Posterior vena cava (tissue), 2 donors: ENCODE data around the gene TMEM54. TPM values are rescaled to one million over a fixed set of nuclear protein-coding genes. Genes with fewer than 3 reads are reported as not detected.

ENCODE experiments used
- DNase-seq: peaks from one replicate; pipeline ENCODE4 v3.0.0-alpha.2; 2020; ENCODE audit warnings: low spot score
- intact Hi-C, 2 donors: fragments of 100-400 bp; cut with DNase I; formaldehyde crosslinking; loops; one replicate each; pipeline versions ENCODE4 v1.14.1 to v1.14.2; 2022 to 2023
- long read RNA-seq, 2 donors: library from polyadenylated mRNA; unstranded; transcript quantifications; one replicate each; pipeline ENCODE4 v2.0.0, GENCODE V29; 2020 to 2021
- total RNA-seq, 2 donors: library from RNA; stranded (reverse); fragmentation: NEBNext Ultra II Directional; extraction: Animal tissue kit (Norgen Biotek cat#: 25700); gene quantifications; one replicate each; pipeline ENCODE4 v1.2.1, GENCODE V29; 2021
- donor health status: DM: yes; HTN: yes; CAD: no.
- donor health status: DM: yes; HTN: yes; CAD: no.

TMEM54 gene, protein sequence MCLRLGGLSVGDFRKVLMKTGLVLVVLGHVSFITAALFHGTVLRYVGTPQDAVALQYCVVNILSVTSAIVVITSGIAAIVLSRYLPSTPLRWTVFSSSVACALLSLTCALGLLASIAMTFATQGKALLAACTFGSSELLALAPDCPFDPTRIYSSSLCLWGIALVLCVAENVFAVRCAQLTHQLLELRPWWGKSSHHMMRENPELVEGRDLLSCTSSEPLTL
- 10 to 100 TPM; 33.5 to 36.0 TPM for total RNA-seq
- long read RNA-seq, donor 1, transcript TMEM54-202 (6 exons, 999 nt): major isoform, 17 of 24 reads
- long read RNA-seq, donor 1, partial matches to known transcripts: 1 of 24 reads
- long read RNA-seq, donor 1, other reads (novel, unspliced or antisense): 4 of 24 reads
- long read RNA-seq, donor 2, transcript TMEM54-202 (6 exons, 999 nt): major isoform, 8 of 10 reads
- long read RNA-seq, donor 2, partial matches to known transcripts: 1 of 10 reads
- long read RNA-seq, donor 2, other reads (novel, unspliced or antisense): 1 of 10 reads

DNA sequence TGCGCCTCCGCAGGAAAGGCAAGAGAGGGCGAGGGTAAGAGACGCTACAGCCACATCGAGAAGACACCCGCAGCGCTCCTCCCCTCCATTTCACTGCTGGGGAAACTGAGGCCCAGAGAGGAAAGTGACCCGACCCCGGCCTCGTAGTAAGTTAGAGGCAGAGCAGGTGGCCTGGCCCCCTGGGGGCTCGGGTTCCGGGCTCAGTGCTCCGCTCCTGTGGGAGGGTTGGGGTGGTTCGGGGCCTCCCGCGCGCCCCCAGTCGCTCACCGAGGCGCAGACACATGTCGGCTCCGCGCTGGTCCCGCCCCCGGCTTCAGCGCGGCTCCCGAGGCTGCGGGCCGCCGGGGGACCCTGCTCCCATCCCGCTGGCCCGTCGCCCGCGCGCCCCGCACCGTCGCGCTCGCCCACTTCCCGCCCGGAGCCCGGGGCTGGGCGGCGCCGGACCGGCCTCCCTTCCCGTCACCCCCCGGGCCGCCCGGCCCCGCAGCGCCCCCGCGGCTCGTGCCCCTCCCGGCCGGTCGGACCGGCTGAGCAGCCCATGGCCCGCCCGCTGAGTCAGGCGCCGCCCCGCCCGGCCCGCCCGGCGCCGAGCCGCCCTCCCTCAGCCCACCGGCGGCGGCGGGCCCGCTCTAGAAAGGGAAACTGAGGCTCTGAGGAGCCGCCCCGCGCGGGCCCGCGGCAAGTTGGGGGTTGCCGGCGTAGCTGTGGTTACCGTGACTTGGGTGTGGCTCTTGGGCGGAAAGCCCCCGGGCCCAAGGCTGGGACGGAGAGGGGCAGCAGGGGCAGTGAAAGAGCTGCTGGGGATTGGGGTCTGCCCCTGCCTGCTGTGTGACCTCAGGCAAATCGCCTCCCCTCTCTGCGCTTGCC is at the start of gene TMEM54:
TMEM54 (minus strand) TSS at position 434 of the 867 bp plus-strand sequence; CDS start at position 283, 151 bp downstream.
- DNase-seq: no peak
- intact Hi-C loops: no loop called here

DNA sequence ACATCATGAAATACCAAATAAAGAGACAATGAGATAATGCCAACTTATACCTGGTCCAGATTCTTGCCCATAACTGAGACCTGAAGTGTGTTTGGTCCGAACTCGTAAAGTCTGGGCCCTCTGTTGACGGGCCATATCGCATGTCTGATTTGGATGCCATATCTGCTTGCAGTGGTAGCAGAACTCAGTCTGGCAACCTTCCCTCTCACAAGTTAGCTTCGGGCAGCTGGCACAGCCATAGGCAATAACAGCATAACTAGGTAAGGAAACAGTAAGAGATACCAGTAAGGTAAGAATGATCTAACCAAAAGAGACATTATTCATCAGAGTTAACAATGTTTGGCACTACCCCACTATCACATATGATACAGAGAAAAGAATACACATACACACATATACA is 48.3 kb upstream of the TMEM54 start:
- intact Hi-C loops: no loop called here
- DNase-seq: no peak

DNA sequence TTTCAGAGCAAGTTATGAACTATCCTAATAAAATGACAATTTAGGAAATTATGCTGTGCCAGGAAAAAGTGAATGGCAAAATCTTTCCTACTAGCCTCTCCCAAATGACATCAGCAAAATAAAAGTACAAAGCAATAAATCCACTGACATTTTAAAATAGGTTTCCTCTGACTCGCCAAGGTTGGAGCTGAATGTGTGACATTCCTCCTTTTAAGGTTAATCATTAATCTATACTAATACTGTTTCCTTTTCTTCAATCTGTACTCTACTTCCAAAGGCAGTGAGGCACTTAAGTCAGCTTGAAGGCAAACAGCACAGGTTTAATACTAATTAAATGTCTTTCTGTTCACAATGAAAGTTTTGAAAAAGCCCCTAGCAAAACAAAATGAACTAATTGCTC is 47.7 kb upstream of the TMEM54 start:
- intact Hi-C loops: no loop called here

DNA sequence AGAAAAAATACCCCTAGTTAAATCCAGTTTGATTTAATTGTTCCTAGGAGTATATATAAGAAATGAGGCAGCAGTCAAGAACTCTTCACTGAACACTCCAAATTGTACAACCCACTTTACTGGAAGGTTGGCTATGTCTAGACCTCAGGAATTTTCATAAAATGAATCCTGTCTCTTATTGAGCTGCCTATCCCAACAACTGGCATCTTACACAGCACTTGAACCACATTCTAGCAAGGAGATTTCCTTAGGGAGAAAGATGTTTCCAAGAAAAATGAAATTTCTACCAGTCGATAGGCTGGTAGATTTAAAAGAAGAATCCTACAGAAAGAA is 47.2 kb upstream of the TMEM54 start:
- intact Hi-C loops: no loop called here
- DNase-seq: no peak

More for the DNA sequence above, 47.7 kb upstream of the TMEM54 start:
- no peak for DNase-seq

DNA sequence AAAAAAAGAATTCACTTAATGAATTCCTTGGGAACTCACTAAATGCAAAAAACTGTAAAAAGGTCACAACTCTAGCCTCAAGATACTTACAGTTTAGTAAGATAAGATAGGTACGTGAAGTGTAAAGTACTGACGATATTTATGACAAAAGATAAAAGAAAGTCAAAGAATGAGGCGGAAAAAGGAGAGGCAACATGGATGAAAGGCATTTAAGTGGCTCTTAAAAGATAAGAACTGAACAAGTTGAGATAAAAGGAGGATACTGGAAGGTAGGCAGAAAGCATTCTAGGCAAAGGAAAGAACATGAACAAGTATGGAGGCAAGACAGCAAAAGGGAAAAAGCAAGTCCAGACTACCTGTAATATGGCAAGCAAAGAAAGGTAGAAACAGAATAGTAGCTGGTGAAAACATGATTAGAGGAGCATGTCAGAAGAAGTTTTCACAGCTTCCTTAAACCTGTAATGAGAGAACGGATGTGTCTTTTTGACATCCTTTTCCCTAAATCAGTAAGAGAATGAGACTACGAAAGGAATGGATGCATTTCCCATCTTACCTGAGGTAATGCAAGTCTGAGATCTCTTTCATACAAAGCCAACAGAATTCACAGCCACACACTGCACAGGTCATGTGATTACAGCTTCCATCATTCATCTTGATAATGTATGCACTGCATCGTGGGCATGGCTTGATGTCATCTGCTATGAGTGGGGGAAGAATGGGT is 46.6 kb upstream of the TMEM54 start:
- no peak for DNase-seq
- intact Hi-C loops: no loop called here

DNA sequence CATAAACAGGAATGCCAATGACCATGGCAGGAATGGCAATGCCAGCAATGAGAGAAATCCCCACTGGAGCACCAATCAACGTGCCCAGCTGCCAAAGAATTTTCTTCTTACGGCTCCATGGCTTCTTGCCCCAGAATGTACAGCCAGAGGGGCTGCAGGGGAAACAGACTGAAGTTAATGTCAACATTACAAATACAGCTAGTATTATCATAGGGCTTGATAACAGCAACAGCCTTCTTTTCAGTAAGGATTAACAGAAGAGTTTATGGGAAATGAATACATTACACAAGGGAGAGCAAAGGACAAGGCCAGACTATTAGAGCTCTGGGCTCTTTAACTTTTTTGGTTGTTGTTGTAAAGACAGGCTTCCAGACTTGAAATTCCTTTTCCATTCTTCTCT is 45.2 kb upstream of the TMEM54 start:
- intact Hi-C loops: no loop called here
- no peak for DNase-seq

DNA sequence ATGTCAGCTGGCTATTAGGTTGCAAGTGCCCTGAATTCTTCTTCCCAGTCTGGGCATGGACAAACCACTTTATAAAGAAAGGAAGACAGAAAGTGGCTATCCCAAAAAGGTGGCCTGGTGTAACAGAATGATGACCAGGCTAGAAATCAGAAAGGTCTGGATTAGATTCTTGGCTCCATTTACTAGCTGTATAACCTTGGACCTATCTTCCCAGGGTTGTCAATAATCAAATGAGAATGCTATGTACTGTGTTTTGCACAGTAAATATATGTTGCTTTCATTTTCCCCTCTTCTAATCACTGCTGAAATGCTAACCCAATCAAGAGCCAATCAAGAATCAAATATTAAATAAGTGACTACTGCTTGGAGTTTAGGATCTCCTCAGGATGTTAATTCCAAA is 43.0 kb upstream of the TMEM54 start:
- intact Hi-C loops: no loop called here
- no peak for DNase-seq

DNA sequence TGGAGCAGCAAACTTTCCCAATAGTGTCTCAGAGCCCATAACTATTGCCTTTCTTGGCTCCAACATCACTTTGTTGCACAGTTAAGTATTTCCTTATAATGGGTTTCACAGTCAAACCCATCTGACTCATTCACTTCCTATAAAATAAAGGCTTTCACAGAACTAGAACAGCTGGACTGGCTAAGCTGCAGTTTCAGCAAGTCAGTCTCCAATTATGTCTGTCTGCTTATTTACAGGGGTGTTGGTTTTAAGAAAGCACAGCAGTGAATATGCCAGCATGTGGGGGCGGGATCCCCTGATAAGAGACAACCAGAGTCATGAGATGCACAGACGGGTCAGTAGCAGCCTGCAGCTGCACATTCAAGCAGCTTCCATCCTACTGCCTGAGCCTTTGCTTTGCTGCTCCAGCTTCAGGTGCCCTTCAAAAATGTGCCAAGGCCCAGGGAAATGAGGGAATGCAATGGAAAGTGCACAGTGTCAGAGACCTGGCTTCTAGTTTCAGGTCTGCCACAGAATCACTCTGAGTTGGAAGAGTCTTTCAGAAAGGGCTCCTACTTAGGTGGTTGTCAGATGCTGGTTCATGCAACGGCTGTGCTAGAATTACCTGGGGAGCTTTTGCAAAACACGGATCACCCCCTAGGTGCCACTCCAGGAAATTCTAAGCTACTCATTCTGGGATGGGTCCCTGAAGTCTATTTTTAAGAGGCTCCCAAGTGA is 38.6 kb upstream of the TMEM54 start:
- DNase-seq: peak; percentile 87
- intact Hi-C loops: loop anchor here in 1 of 2 donors (5.0 kb wide), 1 partner anchor 117 kb away; no protein-coding TSS in a partner anchor

DNA sequence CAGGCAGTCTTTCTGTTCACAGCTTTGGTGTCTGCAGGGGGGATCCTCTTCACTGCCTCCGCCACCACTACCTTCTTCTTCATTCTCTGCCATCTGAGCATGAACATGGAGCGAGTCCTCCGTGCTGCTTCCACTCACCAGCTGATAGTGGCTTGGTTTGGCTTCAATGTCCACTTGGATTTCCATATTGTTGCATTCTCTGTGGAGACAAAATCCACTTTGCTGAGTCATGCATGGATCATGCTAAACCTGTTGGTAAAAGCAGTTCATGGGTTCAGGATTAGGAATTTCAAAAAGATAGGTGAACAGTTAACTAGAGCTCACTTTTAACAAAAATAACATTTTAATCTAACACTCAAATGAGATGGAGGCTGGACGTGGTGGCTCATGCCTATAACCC is 35.9 kb upstream of the TMEM54 start:
- no peak for DNase-seq
- intact Hi-C loops: loop anchor here in 1 of 2 donors (5.0 kb wide), 1 partner anchor 120 kb away; no protein-coding TSS in a partner anchor

DNA sequence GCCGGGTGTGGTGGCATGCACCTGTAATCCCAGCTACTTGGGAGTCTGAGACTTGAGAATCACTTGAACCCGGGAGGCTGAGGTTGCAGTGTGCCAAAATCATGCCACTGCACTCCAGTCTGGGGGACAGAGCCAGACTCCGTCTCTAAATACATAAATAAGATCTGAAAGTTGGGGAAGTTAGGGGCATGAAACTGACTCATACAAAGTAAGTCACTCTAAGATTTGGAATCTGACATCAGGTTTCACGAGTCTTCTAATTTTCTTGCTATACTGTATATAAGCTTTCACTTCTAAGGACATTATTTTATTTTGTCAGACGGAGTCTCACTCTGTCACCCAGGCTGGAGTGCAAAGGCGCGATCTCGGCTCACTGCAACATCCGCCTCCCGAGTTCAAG is 33.3 kb upstream of the TMEM54 start:
- intact Hi-C loops: loop anchor here (5.0 kb wide), 1 partner anchor 73 kb away; no protein-coding TSS in a partner anchor
- DNase-seq: no peak

DNA sequence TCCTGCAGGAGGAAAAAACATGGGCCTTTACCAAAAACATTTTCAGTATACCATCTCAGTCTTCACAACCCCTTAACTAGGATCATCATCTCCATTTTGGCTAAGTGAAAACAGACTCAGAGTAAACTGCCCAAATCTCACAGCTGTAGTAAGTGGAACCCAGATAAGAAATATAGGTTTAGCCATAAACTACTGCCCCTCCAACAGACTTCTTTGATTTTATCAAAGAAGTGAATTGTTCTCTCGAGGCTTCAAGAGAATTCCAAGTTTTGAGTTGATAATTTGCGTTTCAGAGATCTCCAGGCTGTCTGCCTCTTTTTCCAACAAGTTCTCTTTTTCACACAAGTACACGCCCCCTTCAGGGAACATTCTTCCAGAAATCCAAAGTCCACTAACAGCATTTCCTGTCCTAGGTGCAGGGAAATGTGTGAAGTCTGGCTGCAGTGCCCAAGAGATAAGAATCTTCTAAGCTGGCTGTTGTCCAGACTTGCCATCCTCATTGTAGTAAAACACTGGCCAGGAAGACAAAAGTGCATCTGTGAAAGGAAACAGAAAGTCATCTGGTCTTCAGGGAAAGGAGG is 32.6 kb upstream of the TMEM54 start:
- intact Hi-C loops: loop anchor here (5.0 kb wide), 1 partner anchor 73 kb away; no protein-coding TSS in a partner anchor

DNA sequence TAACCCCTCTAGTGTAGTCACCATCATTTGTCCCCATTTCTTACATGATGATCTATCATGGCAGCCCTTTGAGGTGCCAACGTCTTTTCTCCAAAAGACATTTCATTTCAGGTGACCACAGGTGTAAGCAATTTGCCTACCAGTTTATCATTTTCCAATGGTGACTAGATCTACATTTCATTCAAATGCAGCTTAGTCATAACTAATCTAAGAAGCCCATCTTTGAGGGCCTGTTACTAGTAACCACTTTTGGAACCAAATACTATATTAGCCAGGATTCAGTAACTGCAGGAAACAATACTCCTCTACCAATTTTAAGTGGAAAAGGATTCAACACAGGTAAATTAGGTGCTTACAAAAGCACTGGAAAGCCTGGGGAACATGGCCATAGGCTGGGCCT is 30.6 kb upstream of the TMEM54 start:
- intact Hi-C loops: loop anchor here (5.0 kb wide), 1 partner anchor 76 kb away; no protein-coding TSS in a partner anchor
- DNase-seq: no peak

More for the DNA sequence above, 32.6 kb upstream of the TMEM54 start:
- DNase-seq: no peak

DNA sequence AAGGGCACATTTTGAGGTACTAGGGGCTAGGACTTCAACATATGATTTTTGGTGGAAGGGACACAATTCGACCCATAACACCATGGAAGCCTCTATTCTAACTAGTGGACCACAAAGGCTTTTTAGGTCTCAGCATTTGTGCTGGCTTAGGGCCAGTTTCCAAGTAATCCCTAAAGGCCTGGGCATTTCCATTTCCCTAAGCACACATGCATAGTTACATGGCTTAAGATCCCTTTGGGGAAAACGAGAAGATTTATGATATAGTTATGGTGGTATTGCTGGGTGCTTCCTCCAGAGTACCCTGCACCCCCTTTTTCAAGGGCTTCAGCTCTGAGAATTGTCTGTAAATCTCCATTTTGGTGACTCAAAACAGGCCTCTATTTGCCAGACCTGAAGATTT is 28.2 kb upstream of the TMEM54 start:
- DNase-seq: no peak
- intact Hi-C loops: no loop called here

DNA sequence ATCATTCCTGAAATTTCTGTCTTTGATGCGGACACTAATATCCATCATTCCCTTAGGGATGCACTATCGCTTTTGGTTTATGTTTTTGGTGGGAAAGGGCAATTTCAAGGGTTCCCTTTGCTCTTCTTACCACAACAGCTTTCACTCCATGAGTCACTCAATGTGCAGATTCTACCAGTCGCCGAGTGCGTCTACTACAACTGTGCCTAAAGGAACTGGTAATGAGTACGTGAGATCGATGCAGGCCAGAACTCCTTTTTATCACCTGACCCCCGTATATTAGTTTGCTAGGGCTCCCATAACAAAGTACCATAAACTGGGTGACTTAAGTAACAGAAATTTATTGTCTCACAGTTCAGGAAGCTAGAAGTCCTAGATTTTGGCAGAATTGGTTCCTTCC is 27.5 kb upstream of the TMEM54 start:
- DNase-seq: no peak
- intact Hi-C loops: no loop called here

DNA sequence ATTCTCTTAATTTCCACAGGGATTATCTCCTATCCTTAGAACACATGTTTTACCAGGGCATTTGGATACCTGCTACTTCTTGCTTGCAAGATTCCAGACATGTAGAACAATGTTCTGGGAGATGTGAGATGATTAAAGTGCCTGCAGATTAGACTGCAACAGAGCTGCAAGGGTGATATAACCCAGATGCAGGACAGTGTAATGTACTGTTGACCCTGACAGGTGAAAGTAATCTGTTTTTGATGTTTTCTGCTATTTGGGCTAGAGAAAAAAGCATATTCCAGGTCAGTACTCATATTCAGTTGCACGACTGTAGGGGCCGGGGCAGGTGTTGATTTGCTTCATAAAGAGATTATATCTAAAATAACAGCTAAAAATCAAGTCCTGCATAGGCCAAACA is 27.1 kb upstream of the TMEM54 start:
- no peak for DNase-seq
- intact Hi-C loops: no loop called here

DNA sequence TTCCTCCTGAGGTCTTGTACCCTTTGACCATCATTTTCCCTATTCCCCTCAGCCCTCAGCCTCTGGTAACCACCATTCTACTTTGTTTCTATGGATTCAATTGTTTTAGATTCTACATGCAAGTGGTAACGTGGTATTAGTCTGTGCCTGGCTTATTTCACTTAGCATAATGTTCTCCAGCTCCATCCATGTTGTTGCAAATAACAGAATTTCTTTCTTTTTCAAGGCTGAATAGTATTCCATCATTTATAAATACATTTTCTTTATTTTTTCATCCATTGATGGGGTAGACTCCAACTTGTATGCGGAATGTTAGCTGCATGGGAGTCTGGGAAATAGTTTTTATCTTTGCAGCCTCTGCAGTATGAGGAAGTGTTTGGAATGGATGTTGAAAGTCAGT is 26.3 kb upstream of the TMEM54 start:
- intact Hi-C loops: no loop called here
- no peak for DNase-seq

DNA sequence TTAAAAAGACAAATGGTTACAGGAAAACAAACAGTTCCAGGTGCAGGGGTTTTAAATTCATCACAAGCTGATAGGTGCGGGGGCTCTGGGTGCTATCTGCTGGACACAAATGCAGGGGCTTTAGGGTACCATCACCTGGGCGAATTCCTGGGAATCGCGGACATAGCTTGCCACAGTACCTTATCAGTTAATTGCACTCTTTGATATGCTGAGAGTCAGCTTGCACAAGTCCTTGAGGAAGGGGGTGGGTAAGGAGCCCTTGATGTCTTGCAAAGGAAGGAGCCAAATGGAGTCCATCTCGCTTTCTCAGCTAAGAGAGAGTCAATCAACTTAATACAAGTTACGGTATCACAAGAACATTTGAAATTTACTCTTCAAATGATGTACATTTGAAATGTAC is 25.4 kb upstream of the TMEM54 start:
- intact Hi-C loops: no loop called here
- DNase-seq: no peak

DNA sequence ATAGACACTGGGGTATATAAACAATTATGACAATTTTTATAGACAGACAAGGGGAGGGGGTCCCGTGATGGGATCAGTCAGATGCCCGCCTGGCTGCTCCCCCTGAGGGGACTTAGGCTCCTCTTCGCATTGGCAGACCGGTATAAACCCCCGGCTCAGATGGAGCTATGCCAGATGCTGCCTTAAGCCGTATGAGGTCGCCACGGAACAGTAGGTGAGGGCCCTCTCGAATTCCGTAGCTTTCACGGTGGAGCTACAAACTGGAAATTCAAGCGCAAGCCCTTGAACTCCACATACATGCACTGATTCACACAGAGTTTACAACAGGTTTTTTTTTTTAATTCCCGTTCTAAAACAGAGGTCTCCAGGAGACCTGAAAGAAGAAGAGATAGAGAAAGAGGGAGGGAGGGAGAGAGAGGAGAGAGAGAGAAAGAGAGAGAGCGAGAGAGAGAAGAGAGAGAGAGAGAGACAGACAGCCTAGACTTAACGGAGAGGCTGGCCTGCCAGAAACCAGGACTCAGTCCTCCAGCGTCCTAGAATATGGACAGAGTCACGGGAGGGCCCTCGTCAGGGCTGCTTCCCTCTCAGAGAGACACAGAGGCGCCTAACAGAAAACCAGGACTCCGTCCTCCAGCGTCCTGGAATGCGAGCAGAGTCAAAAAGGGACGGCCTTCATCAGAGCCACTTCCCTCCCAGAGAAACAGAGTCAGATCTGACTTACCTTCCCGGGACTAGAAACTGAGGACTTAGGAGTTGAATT is 24.4 kb upstream of the TMEM54 start:
- DNase-seq: no peak
- intact Hi-C loops: no loop called here
